Fibroblast of lung (primary cell): ENCODE results near the gene C19orf33.

Source experiments
- EZH2 ChIP-seq: IDR thresholded peaks from 2 replicates; pipeline ENCODE4 v1.5.1; 2012; ENCODE audit warnings: low read length, control low read depth, mild to moderate bottlenecking; ENCODE audit errors: missing control alignments
- TF ChIP-seq, protein P1 (sequence below), 2 donors: IDR thresholded peaks in 1 of 2; conservative IDR thresholded peaks in 1 of 2; 1 replicate in 1 of 2; 2 replicates in 1 of 2; pipeline ENCODE4 v1.5.1; 2011 to 2012; ENCODE audit warnings: low read length in 2 of 2, control low read depth in 1 of 2, inconsistent platforms in 1 of 2, low read depth in 1 of 2, mild to moderate bottlenecking in 1 of 2

DNA sequence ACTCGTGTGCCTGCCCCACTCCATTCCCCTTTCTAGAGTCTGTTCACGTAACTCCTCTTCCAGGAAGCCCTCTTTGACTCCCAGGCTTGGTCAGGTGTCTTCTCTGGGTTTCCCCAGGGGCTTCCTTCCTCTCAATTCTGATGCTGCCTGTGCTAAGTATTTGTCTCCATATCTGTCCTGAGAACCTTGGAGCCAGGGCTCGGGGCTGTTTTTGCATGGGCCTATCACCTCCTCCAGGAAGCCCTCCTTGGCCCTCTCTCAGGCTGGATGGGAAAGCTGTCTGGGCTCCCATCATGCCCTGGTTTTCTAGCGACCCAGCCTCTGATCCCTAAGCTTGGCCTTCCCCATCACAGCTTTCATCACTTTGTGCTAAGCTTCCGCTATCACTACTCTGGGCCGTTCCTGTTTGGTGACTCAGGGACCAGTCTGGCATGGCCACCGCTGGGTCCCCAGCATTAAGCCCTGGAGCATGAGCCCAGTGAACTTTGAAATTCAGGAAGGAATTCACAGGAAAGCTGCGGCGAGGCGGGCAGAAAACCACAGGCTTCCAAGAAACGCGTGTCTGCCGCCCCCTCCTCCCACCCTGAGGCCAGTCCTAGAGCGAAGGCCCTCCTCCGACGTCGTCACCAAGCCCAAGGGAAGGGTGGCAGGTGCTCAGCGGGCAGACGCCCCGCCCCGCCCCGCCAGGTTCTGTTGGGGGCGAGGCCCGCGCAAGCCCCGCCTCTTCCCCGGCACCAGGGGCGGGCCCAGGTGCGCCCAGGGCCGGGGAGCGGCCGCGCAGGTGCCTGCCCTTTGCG lies 40.2 kb upstream of the C19orf33 start:
- TF ChIP-seq, protein P1, sequence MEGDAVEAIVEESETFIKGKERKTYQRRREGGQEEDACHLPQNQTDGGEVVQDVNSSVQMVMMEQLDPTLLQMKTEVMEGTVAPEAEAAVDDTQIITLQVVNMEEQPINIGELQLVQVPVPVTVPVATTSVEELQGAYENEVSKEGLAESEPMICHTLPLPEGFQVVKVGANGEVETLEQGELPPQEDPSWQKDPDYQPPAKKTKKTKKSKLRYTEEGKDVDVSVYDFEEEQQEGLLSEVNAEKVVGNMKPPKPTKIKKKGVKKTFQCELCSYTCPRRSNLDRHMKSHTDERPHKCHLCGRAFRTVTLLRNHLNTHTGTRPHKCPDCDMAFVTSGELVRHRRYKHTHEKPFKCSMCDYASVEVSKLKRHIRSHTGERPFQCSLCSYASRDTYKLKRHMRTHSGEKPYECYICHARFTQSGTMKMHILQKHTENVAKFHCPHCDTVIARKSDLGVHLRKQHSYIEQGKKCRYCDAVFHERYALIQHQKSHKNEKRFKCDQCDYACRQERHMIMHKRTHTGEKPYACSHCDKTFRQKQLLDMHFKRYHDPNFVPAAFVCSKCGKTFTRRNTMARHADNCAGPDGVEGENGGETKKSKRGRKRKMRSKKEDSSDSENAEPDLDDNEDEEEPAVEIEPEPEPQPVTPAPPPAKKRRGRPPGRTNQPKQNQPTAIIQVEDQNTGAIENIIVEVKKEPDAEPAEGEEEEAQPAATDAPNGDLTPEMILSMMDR (conservative IDR thresholded peaks at IDR 0.05 in 1 of 2, IDR thresholded peaks at IDR 0.05 in 1 of 2; ENCODE audit: low read depth in 1 of 2, low read length in 2 of 2), result no peak
- TF ChIP-seq EZH2, result no peak
